GM15510 (cell line): ENCODE measurements around the gene CCDC77.

Source experiments
- POLR2A ChIP-seq: IDR thresholded peaks from 3 replicates; pipeline ENCODE4 v1.6.1; 2011; ENCODE audit warnings: borderline replicate concordance; ENCODE audit not compliant: insufficient read length; ENCODE audit errors: extremely low read depth

Gene CCDC77

DNA sequence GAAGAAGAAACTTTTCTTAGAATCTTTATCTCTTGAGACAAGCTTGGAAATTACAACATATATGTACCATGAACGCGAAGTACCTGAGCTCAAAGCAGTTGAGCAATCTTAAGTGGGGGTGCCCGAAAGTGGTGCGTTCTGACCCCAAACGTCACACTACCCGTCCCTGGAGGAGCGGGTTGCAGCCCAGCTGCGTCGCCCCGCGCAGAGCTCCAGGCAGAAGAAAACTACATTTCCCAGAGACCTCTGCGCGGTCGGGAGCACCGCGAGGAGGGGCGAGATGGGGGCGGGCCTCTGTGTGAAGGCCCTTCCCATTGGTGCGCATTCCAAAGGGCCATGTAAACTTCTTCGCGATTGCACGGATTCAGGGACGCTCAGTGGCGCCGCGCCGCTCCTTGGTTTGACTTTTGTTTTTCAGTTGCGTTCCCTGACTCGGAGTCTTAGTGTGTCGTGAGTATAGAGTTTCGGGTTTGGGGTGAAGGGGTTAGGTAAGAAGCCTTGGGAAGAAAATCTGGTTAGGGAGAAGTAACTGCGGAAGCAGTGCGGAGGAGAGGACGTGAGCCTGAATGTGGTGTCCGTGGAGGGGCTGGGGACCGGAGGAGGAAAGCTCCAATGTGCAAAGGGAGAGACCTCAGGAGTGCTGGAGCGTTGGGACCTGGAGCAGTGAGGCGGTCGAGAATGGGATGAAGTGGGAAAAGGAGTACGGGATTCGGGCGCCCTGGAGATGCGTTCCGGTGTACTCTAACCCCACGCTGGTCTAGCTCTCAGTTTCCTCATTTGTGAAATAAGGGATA is at the start of gene CCDC77:
Gene CCDC77 (plus strand): TSS at position 410 of the 794 bp plus-strand sequence. CDS start 7,740 bp downstream, outside the sequence.
- TF ChIP-seq POLR2A, result peak; percentile 55

DNA sequence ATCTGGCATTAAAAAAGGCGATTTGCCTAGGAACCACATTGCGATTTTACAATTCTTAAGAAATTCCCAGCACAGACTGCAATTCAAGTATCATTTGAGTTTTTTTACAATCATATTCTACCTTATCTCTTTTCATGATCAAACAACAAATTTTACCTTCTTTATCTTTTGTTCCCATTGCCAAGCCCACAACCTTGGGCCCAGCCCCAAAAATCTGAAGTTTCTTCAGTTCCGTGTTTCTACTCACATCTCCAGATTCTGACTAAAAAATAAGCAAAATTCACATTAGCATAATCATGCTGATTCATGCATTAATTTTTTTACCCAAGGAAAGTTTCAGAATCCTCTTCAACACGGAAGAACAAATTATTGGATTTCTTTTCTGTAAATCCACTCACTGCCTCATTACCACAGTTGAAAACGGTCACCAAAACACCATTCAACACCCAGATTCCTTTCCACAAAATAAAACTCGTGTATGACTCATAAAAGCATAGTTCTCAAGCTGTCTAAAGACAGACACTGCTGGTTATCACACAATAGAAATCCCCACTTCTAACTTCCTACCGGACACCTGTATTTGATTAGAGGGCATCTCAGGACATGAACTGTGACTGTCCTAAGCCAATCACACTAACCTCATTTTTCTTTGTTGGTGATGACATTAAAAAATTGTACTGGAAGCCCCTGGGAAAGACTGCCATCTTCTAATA is 45.0 kb upstream of the CCDC77 start:
- no peak for TF ChIP-seq POLR2A

DNA sequence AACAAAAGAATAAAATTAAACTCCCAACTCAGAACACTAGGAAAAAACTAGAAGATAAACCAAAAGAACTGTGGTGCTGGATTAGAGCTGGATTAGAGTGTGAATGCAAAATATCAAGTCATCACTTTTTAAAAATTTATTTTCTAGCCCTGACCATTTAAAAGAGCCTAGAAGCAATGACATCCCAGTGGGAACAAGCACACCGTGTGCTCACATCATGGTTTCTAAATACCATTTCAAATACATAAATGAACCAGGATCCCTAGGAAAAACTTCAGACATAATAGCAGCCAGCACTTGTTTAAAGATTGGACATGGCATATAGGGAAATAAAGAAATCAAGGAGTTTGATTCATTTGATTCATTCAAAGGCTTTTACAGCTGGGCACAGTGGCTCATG is 42.4 kb upstream of the CCDC77 start:
- TF ChIP-seq POLR2A, result no peak

DNA sequence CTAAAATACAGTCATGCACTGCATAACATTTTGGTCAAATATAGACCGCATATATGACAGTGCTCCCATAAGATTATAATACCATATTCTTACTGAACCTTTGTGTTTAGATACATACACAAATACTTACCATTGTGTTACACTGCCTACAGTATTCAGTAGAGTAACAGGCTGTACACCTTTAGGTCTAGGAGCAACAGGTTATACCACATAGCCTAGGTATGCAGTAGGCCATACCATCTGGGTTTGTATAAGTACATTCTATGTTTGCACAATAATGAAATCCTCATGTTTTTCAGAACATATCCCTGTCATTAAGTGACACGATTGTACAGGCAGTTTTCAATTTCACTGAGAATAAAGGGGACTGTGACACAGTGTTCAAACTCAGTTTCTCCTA is 34.6 kb upstream of the CCDC77 start:
- no peak for TF ChIP-seq POLR2A

DNA sequence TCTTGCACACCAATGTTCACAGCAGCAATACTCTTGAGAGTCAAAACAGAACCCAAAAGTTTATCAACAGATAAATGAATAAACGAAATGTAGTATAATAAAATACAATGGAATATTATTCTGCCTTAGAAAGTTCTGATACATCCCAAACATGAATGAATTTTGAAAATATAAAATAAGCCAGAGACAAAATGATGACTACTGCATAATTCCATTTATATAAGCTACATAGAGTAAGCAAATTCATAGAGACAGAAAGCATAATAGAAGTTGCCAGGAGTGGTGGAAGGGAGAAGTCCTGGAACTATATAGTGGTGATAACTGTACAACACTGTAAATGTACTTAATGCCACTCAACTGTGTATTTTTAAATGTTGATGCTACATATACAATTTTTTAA is 33.5 kb upstream of the CCDC77 start:
- no peak for TF ChIP-seq POLR2A

DNA sequence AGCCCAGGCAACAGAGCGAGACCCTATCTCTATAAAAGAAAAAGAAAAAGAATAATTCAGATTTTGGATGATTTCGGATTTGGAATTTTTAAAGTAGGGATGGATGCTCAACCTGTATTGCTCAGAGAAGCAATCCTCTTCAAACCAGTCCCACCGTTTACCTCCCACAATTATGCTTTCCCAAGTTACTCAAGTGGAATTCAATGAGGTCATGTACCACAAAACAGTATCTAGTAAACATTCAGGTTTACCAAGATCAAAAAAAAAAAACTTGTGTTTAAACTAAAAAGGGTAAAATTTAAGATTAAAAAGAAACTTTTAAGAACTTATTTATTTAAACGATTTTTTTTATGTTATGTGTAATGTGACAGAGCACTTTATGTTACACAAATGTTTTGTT is 14.8 kb upstream of the CCDC77 start:
- no peak for TF ChIP-seq POLR2A

DNA sequence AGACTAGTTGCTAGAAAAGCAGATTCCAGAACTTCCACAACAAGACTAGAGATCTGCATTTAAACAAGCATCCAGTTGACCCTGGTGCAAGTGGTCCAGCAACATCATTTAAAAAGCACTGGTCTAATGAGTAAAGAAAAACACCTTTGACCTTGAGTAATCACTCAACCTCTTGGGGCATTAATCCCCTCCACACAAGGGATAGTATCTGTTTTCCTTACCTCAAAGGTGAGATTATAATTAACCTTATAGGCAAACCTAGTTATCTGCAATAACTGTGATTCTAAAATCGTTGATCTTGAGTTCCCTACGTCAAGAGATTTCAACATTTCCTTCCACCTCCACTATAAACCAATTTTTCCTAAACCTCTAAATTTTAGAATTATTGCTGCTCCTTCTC is 13.4 kb upstream of the CCDC77 start:
- TF ChIP-seq POLR2A, result no peak

DNA sequence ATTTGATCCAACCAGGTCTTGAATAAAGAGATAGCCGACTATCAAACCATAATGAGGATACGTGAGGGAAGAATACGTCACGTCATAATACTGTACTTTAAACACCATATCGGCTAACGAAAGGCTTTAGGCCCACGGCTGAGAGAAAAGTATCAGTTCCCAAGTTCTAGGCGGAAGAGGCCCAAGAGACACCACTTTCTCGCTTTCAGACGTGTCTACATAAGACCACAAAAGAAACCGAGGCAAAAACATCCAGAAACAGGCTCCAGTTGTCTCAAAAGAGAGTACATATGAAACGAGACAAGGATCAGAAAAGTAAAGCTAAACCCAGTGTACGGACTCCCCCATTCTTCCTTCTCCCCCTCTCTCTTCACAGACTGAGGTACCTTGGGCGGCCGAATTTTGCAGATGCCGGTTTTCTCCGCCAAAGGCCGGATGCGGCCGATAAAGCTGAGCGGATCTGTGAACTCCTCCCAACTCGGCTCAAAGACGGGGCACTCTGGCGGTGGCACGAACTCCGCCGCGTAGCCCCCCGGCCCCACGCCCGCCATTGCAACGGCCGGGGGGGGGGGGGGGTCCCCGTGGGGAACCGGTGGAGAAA is 12.8 kb upstream of the CCDC77 start:
- TF ChIP-seq POLR2A, result no peak

DNA sequence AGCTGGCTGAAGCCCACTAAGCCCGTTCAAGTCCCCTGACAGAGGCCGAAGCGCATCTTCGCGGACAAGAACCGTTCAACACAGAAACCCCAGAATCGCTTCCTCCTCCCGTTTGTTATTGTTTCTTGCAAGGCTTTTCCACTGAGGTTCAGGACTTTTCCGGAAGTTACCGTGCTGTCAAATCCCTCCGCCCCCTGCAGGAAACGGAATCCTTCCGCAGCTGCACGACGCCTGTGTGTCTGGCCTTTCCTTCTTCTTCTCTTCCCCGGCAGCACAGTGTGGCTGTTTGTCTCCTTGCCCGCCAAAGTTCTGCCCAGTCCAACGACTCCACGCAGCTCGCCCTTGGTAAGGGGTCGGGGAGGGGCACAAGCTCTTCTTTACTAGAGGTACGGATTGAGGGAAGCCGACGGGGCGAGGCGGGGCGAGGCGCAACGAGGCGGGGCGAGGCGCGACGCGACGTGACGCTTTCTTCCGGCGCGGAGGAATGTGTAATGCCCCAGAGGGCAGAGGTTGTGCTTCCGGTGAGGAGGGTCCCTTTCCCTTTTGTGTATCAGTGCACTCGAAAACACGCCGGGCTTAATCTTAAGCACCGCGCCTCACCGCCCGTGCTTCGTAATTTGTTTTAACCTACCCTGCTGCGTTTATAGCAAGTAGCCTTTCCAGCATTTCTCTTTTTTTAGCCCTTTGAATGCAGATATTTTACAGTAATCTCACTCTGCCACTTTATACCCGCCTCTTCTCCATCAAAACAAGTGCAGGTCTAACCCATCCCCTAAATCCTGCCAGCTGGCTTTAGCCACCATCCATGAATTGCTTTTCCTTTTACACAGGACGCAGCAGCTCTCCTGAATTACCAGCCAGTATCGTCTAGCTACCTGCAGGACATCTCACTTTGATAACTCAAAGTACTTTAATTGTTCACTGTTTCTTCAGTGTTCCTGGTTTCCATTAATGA is 12.0 kb upstream of the CCDC77 start, which contains the start of gene KDM5A:
Gene KDM5A (minus strand): TSS at position 179 of the 955 bp plus-strand sequence. CDS start 229 bp downstream, outside the sequence.
- peak; percentile 55 for TF ChIP-seq POLR2A

DNA sequence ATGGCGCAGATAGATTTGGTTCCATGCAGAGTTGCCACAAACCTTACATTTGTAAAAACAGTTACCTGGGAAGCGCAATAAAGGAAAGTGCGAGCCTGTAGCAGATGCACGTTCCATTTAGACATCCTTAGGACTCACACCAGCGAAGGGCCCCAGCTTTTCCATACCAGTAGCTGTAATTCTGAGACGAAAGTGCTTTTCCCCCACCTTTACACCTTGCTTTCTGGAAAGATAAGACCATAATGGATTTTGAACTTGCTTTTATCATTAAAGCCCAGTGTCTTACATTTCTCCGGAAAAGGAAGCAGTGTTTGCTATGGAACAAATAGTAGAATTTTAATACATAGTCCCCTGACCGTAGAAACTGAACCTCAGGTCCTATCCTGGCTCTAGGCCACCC is 616 bp upstream of the CCDC77 start:
- no peak for TF ChIP-seq POLR2A

DNA sequence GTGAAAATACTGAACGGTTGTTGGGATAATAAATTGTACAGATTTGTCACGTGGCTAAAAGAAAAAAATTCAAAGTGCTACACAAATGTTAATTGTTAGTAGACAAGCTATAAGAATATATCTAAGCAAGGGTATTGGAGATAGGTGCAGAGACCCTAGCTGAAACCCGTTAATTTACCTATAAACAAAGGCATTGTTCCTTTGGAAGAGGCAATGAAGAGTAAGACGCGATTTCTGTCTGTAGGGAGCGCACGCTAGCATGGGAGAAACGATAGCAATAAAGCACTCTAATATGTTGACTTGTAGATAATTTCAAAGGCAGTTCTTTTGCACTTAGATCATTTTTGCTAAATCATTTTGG is 565 bp downstream of the CCDC77 start:
- TF ChIP-seq POLR2A, result no peak

DNA sequence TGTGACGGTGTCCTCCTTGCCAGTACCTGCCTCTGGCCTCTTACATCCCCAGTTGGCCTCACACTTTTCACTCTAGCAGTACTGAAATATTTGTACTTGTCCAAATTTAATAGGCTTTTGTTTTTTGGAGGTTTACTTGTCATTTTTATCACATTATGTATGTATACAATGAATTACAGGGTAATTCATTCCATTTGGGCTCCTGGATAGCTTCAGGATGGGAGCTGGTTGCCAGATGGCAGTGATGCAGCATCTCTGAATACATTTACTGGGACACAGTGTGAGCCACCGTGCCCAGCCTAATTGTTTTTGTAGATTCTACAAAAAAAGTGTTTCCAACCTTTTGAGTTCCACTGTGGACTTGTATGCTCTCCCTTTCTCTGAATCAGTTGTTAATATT is 13.4 kb downstream of the CCDC77 start:
- TF ChIP-seq POLR2A, result no peak

DNA sequence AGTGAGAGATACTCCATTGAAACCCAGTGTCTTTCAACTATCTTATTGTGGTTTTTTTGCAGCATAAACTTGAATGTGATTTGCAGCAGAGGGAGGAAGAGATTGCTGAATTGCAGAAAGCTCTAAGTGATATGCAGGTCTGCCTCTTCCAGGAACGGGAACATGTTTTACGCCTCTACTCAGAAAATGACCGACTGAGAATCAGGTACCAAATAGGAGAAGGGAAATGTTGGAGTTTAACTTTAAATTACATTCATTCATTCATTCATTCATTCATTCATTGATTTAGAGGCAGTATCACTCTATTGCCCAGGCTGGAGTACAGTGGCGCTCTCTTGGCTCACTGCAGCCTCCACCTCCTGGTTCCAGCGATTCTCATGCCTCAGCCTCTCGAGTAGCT is 17.0 kb downstream of the CCDC77 start:
- TF ChIP-seq POLR2A, result no peak

DNA sequence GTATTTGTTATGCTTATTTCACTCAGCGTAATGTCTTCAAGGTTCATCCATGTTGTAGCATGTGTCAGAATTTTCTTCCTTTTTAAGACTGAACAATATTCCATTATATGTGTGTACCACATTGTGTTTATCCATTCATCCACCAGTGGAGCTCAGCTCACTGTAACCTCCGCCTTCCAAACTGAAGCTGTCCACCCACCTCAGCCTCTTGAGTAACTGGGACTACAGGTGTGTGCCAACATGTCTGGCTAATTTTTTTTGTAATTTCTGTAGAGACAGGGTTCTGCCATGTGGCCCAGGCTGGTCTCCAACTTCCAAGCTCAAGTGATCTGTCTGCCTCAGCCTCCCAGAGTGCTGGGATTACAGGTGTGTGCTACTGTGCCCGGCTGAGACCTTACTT is 21.1 kb downstream of the CCDC77 start:
- no peak for TF ChIP-seq POLR2A
